Activated naive CD8-positive, alpha-beta T cell (primary cell): Measurements from ENCODE around the gene ITGBL1.

Source experiments
- H3K27ac Mint-ChIP-seq: one replicate; pipeline ENCODE4 v1.8.0; 2021; ENCODE audit warnings: mixed read lengths
- H3K27me3 Mint-ChIP-seq: one replicate; pipeline ENCODE4 v1.8.0; 2021; ENCODE audit warnings: mixed read lengths
- H3K36me3 Mint-ChIP-seq: one replicate; pipeline ENCODE4 v1.8.0; 2021; ENCODE audit warnings: mixed read lengths
- H3K4me1 Mint-ChIP-seq: one replicate; pipeline ENCODE4 v1.8.0; 2021; ENCODE audit warnings: low read depth, mixed read lengths
- H3K4me3 Mint-ChIP-seq: one replicate; pipeline ENCODE4 v1.8.0; 2021; ENCODE audit warnings: mild to moderate bottlenecking, mixed read lengths
- H3K9me3 Mint-ChIP-seq: one replicate; pipeline ENCODE4 v1.8.0; 2021; ENCODE audit warnings: low read depth, mixed read lengths

Gene ITGBL1

DNA sequence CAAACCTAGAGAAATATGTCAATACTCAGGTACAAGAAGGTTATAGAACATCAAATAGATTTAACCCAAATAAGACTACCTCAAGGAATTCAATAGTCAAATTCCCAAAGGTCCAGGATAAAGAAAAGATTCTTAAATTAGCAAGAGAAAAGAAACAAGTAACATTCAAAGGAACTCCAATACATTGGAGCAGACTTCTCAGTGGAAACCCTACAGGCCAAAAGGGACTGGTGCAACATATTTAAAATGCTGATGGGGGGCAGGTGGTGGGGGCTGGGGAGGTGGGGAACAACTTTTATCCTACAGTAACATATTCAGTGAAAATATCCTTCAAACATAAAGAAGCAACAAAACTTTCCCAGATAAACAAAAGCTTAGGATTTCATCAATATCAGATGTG lies 23.1 kb downstream of the ITGBL1 start:
- Mint-ChIP-seq H3K9me3 (no peaks in the 10 kb centered on the region), H3K27ac (no peak overlapping the region), H3K36me3 (no peaks in the 10 kb centered on the region), H3K4me3 (no peak overlapping the region), H3K4me1 (no peaks in the 10 kb centered on the region), H3K27me3 (peaks cover 20% of the 10 kb centered on the region)

DNA sequence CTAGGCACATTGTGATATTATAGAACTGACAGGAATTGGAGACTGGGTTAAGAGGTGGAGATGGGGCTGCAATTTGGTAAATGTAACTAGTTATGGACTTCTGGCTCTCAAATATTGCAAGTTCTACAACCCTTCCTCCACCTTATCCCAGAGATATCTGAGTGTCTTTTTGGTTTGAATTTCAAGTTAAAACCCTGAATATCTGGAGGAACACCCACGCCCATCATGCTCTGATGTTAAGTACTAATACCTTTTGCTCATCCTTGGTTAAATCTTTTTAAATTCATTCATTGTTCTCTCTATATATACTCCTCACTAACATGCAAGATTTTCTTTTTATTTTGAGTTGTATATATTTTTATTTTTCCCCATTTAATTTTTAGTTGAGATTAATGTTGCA lies 28.9 kb downstream of the ITGBL1 start:
- no peaks in the 10 kb centered on the region for H3K36me3 Mint-ChIP-seq
- no peaks in the 10 kb centered on the region for H3K4me1 Mint-ChIP-seq
- no peak overlapping the region for H3K4me3 Mint-ChIP-seq
- H3K27ac Mint-ChIP-seq: no peak overlapping the region
- H3K27me3 Mint-ChIP-seq: peaks cover 10% of the 10 kb centered on the region
- H3K9me3 Mint-ChIP-seq: no peaks in the 10 kb centered on the region

DNA sequence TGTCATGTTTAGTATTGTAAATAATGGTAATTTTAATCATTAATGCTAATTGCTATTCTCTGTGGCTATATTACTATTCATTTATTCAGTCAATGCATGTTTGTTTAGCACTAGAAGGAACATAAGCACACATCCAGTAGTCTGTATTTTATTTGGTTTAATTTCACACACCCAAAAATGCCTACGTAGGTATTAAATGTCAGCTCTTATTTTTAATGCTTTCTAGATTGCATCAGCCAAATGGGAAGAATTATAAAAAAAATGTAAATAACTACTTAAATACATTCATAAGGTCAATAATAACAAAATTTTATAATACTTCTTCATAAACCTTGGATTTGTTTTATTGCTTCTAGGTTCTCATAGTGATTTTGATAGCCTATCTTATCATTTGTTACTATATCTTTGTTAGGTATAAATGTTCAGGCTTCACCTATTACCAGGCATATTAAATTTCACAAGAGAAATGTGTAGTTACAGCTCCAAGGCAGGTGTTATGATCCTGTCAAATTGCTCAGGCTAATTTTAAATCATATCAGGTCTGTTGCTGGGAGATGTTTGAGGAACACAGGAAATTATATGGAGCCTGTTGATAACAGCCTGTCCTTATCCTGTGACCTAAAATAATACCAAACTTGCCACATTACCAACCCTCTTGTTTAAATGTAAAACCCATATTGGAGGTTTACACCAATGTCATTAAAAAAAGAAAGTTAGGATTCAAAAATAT lies 34.4 kb downstream of the ITGBL1 start:
- peaks cover 4% of the 10 kb centered on the region for H3K27me3 Mint-ChIP-seq

DNA sequence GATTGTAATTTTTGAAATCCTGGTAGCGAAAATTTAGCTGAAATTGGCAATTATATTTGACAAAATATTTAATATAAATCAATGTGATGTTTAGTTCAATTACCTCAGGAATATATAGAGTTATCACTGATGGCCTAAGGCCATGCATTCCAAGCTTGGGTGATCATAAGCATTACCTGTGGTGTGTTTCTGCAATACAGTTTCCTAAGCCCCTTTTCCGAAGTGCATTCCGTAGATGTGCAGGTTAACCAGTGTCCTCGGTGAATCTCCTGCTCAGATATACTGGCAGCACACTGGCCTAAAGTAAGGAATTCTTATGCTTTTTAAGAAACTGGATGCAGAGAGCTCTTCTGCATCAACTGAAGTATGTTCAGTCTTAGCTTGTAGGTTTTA lies 35.0 kb downstream of the ITGBL1 start:
- peaks cover 4% of the 10 kb centered on the region for H3K27me3 Mint-ChIP-seq
- H3K4me3 Mint-ChIP-seq: no peak overlapping the region
- H3K27ac Mint-ChIP-seq: no peak overlapping the region
- no peaks in the 10 kb centered on the region for H3K9me3 Mint-ChIP-seq
- H3K36me3 Mint-ChIP-seq: no peaks in the 10 kb centered on the region
- H3K4me1 Mint-ChIP-seq: no peaks in the 10 kb centered on the region

More for the DNA sequence above, 34.4 kb downstream of the ITGBL1 start:
- H3K4me1 Mint-ChIP-seq: no peaks in the 10 kb centered on the region
- no peaks in the 10 kb centered on the region for H3K36me3 Mint-ChIP-seq
- no peak overlapping the region for H3K27ac Mint-ChIP-seq
- no peaks in the 10 kb centered on the region for H3K9me3 Mint-ChIP-seq
- no peak overlapping the region for H3K4me3 Mint-ChIP-seq

DNA sequence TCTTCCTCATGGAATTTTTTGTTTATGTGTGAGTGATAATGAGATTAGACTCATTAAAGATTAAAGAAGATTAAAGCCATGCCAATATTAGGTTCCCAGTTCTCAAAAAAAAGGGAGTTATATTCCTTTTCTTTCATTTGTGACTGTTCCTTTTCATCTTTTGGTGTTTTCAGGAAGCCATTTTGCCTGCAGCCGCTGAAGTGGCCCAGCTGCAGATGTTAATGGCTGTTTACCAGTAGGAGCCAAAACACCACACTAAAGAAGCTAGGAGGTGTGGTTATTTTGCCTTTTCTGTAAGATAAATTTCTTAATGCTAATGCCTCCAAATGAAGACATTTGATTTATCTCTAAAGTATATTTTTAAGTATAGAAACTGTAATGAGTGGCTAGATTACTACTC lies 36.3 kb downstream of the ITGBL1 start:
- peaks cover 3% of the 10 kb centered on the region for H3K27me3 Mint-ChIP-seq
- no peak overlapping the region for H3K27ac Mint-ChIP-seq
- no peaks in the 10 kb centered on the region for H3K9me3 Mint-ChIP-seq
- H3K4me3 Mint-ChIP-seq: no peak overlapping the region
- no peaks in the 10 kb centered on the region for H3K36me3 Mint-ChIP-seq
- no peaks in the 10 kb centered on the region for H3K4me1 Mint-ChIP-seq

DNA sequence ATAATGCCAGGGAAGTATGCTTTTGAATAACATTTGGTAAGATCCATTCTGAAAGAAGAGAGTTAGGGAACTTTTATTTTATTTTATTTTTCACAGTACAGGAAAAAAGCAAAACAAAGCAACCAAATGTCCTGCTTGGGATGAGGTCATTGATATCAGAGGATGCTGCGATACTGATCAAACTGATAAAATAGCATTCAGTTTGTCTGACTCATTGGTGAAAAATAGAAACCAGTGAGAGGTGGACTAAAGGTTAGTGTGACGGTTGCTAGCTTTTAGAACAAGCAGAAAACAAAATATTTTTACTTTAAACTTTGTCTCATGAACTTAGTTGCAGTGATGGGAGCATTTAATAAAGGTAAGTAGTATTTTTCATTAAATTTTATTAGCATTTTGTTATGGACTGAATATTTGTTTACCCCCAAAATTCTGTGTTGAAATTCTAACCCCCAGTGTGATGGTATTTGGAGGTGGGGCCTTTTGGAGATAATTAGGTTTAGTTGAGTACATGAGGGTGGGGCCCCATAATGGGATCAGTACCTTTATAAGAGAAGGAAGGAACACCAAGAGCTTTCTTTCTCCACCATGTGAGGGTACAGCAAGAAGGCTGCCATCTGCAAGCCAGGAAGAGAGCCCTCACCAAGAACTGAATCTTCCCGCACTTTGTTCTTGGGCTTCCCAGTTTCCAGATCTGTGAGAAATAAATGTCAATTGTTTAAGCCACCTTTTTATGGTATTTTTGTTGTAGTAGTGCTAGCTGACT lies 37.3 kb downstream of the ITGBL1 start:
- Mint-ChIP-seq H3K4me3 (no peak overlapping the region), H3K27ac (no peak overlapping the region), H3K27me3 (peaks cover 3% of the 10 kb centered on the region), H3K36me3 (no peaks in the 10 kb centered on the region), H3K4me1 (no peaks in the 10 kb centered on the region), H3K9me3 (no peaks in the 10 kb centered on the region)

DNA sequence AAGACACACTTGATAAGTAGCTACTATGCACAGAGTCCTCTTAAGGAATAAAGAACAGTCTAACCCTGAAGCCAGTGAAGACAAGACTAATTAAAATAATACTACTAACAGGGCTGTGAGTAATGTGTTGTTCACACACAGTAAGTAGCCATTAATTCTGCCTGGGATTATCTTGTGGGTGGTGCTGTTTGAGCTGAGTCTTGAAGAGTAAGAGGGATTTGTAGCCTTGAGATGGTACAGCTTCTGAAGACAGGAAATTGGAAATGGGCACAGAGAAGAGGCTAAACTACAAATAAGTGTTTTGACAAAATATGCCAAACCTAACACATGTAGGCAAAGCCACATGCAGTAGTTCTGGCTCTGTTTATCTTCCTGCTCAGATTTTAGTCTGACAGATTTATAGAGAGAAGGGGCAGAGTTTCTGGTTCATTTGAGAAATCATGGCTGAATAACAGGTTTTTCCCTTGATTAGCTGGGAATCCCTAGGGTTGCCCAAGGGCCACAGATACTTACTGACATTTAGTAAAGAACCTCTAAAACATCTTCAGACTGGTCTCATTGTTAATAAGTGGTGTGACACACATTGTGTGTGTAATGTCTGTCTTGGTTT lies 38.0 kb downstream of the ITGBL1 start:
- H3K27ac Mint-ChIP-seq: no peak overlapping the region
- no peaks in the 10 kb centered on the region for H3K4me1 Mint-ChIP-seq
- no peaks in the 10 kb centered on the region for H3K36me3 Mint-ChIP-seq
- no peaks in the 10 kb centered on the region for H3K9me3 Mint-ChIP-seq
- no peaks in the 10 kb centered on the region for H3K27me3 Mint-ChIP-seq
- no peak overlapping the region for H3K4me3 Mint-ChIP-seq

DNA sequence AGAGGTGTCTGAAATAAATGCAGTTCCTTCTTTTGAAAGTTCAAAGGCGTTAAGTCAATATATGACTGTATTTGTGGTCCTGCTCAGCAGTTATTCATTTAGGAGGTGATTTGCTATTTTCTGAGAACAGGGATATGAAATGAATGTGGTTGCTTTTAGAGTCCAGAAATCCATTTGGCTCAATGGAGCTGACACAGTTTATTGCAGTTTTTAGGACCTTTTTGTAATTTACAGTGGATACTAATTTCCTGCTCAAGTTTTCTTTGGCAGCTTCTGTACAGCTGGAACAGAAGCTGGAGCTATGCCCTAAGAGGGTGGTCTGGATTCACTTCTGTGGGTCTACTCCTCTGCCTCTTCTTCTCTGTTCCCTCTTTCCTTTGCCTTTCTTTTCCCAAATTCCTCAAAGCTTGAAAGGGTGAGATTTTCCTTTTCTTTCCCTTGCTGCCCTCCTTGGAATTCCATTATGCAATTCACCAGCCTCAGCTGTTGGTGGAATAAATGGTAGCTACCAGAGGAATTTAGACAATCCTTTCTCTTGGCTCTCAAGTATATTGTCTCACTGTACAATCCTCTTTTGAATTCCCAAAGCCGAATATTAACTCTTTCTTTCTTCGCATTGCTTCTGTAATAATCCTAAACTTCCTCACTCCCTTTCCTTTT lies 39.9 kb downstream of the ITGBL1 start:
- Mint-ChIP-seq H3K27ac (no peak overlapping the region), H3K36me3 (no peaks in the 10 kb centered on the region)

DNA sequence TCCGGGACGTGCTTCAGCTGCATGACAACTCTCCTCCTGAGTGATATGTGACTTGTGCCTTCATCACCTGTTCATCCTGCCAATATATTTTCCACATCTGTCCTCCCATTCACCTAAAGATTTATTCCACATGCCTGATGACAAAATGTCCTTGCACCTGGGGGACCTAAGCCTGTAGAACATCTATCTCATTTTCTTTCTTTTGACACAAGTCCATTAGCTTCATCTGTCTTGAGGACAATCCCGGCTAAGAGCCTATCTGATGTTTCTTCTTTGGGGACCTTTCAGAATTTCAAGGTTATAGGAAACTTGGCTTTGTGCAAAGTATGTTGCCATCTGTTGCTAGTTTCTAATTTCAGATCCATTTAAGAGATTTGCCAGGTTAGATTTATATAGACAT lies 41.1 kb downstream of the ITGBL1 start:
- Mint-ChIP-seq H3K4me3 (no peak overlapping the region), H3K27ac (no peak overlapping the region), H3K4me1 (no peaks in the 10 kb centered on the region), H3K36me3 (no peaks in the 10 kb centered on the region), H3K9me3 (no peaks in the 10 kb centered on the region), H3K27me3 (peaks cover 4% of the 10 kb centered on the region)

More for the DNA sequence above, 39.9 kb downstream of the ITGBL1 start:
- no peaks in the 10 kb centered on the region for H3K4me1 Mint-ChIP-seq
- H3K4me3 Mint-ChIP-seq: no peak overlapping the region
- H3K9me3 Mint-ChIP-seq: no peaks in the 10 kb centered on the region
- H3K27me3 Mint-ChIP-seq: peaks cover 4% of the 10 kb centered on the region

DNA sequence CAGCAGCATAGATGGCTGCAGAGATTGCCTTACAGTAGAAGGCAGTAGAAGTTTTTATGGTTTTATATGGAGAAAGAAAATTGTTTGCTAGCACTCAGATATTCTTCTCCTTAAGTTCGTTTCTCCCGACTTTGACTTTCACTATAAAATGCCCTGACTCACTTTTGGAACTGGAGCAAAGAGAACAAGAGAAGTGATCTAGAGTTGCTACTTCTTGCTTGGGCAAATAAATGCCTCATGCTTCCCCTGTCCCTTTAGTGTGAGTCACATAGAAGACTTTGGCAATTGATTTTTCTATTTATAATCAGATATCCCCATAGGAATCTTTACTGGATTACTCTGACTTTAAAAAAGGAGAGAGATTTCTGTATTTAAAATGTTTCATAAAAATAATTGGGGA lies 46.9 kb downstream of the ITGBL1 start:
- Mint-ChIP-seq H3K4me3 (no peak overlapping the region), H3K36me3 (no peaks in the 10 kb centered on the region), H3K27ac (no peak overlapping the region), H3K27me3 (peaks cover 18% of the 10 kb centered on the region), H3K9me3 (no peaks in the 10 kb centered on the region), H3K4me1 (no peaks in the 10 kb centered on the region)

DNA sequence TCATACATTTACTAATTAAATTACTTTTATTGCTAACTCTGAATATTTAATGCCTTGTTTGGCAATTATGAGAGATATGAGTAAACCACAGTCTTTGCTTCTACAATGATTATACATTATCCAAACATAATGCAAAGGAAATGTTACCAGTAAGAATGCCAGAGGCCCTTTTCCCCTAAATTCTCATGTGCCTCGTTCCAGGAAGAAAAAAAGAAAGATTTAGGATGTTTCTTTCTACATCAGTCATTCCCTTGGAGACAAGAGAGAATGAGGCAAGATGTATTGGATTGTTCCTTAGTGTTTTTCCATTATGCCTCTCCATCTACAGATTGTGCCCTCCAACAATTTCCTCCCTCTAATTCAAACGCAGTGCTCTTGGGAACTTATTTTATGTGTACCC lies 50.1 kb downstream of the ITGBL1 start:
- no peak overlapping the region for H3K27ac Mint-ChIP-seq
- H3K4me1 Mint-ChIP-seq: no peaks in the 10 kb centered on the region
- no peaks in the 10 kb centered on the region for H3K36me3 Mint-ChIP-seq

DNA sequence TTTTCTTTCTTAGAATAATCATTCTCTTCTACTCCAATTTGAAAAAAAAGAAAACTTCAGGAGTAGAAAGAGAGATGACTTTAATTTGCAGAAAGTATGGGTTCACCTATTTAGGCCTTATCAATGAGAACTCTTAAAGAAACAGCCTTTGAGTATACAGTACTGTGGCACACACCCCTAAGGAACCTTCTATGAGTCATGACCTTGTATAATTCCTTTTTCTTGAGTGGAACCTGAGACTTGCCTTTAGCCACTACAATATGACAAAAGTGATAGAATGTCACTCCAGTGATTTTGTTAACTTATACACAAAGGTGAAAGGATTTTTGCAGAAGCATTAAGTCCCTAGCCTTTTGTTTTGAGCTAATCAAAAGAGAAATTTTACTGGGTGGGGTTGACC lies 58.7 kb downstream of the ITGBL1 start:
- Mint-ChIP-seq H3K4me3 (no peak overlapping the region), H3K4me1 (peaks cover 5% of the 10 kb centered on the region), H3K27me3 (peaks cover 12% of the 10 kb centered on the region), H3K9me3 (no peaks in the 10 kb centered on the region), H3K36me3 (no peaks in the 10 kb centered on the region), H3K27ac (no peak overlapping the region)

More for the DNA sequence above, 50.1 kb downstream of the ITGBL1 start:
- Mint-ChIP-seq H3K9me3 (no peaks in the 10 kb centered on the region), H3K27me3 (peaks cover 18% of the 10 kb centered on the region), H3K4me3 (no peak overlapping the region)

DNA sequence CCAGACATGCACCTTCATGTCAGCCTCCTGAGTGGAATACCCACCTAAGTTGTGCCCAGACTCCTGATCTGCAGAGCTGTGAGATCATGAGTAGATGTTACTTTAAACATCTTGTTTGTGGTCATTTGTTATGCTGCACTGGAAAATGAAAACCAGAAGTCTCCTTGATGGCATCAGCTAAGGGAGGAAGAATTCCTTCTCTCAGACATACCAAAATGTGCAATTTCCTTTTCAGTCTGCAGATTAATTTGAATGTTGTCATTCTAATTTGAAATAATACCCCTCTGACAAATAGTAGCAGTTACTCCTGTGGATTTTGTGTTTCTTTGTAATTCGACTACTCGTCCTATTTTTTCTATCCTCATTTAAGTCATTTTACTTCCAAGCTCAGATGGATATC lies 59.3 kb downstream of the ITGBL1 start:
- H3K36me3 Mint-ChIP-seq: no peaks in the 10 kb centered on the region
- no peak overlapping the region for H3K4me3 Mint-ChIP-seq
- peaks cover 9% of the 10 kb centered on the region for H3K27me3 Mint-ChIP-seq

DNA sequence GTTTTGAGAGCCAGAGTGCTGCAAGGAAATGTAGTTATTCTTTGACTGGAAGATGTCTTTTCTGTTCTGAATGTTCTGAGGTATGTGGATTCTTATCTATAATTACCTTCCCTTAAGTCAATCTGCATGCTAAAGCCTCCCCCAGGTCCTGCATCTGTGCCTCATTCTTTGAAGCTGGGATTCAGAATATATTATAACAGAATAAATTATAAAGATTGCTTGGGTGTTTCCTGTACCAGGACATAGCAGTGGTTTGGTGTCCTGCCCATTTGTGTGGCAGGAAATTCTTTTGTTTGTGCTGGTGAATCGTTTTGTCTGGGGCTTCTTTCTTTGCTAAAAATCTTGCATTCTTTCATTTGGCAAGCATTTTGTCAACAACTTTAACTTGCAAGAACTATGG lies 60.2 kb downstream of the ITGBL1 start:
- Mint-ChIP-seq H3K36me3 (no peaks in the 10 kb centered on the region), H3K4me3 (no peak overlapping the region), H3K27me3 (peaks cover 8% of the 10 kb centered on the region), H3K9me3 (no peaks in the 10 kb centered on the region), H3K27ac (no peak overlapping the region), H3K4me1 (peaks cover 5% of the 10 kb centered on the region)

More for the DNA sequence above, 59.3 kb downstream of the ITGBL1 start:
- Mint-ChIP-seq H3K9me3 (no peaks in the 10 kb centered on the region), H3K27ac (no peak overlapping the region), H3K4me1 (peaks cover 5% of the 10 kb centered on the region)

DNA sequence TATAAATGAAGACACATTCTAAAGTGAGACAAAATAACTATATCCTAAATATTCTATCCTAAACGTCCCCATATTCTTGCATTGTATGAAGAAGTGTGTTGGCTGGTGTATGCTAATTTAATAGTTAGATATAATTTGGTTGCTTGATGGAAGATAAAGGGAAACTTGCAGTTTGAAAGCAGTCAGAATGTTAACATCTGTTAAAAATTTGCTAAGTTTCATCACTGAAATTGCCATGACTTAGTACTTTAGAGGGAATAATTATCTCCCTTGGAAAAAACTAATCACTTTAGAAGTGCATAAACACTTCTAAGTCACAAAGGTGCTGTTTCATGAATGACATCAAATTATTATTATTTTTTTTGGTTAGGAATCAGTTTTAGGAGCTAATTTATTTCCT lies 61.6 kb downstream of the ITGBL1 start:
- Mint-ChIP-seq H3K9me3 (no peaks in the 10 kb centered on the region), H3K27ac (no peak overlapping the region), H3K4me1 (peaks cover 5% of the 10 kb centered on the region), H3K27me3 (peaks cover 4% of the 10 kb centered on the region), H3K36me3 (no peaks in the 10 kb centered on the region), H3K4me3 (no peak overlapping the region)
